ENCODE measurements around the gene SFMBT1. TPM values are rescaled to one million over a fixed set of nuclear protein-coding genes. Genes with fewer than 3 reads are reported as not detected.

The SFMBT1 gene
- total and polyA plus RNA-seq, 2 experiments from 2014 or later, result 5.3 to 24.0 TPM

DNA sequence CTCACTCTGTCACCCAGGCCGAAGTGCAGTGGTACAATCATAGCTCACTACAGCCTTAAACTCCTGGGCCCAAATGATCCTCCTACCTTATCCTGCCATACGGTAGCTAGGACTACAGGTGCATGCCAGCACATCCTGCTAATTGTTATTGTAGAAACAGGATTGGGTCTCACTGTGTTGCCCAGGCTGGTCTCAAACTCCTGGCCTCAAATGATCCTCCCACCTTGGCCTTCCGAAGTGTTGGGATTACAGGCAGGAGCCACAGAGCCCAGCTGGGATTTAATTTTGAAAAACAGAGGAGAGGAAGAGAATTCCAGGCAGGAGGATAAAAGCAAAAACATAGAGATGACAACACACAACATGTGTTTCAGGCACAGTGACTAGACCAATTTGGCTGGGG lies 40.5 kb downstream of the SFMBT1 start (continued):
- TF ChIP-seq, protein P1, sequence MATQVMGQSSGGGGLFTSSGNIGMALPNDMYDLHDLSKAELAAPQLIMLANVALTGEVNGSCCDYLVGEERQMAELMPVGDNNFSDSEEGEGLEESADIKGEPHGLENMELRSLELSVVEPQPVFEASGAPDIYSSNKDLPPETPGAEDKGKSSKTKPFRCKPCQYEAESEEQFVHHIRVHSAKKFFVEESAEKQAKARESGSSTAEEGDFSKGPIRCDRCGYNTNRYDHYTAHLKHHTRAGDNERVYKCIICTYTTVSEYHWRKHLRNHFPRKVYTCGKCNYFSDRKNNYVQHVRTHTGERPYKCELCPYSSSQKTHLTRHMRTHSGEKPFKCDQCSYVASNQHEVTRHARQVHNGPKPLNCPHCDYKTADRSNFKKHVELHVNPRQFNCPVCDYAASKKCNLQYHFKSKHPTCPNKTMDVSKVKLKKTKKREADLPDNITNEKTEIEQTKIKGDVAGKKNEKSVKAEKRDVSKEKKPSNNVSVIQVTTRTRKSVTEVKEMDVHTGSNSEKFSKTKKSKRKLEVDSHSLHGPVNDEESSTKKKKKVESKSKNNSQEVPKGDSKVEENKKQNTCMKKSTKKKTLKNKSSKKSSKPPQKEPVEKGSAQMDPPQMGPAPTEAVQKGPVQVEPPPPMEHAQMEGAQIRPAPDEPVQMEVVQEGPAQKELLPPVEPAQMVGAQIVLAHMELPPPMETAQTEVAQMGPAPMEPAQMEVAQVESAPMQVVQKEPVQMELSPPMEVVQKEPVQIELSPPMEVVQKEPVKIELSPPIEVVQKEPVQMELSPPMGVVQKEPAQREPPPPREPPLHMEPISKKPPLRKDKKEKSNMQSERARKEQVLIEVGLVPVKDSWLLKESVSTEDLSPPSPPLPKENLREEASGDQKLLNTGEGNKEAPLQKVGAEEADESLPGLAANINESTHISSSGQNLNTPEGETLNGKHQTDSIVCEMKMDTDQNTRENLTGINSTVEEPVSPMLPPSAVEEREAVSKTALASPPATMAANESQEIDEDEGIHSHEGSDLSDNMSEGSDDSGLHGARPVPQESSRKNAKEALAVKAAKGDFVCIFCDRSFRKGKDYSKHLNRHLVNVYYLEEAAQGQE (IDR thresholded peaks at IDR 0.05; ENCODE audit: unreplicated experiment), result no peak
- TF ChIP-seq, protein P2, sequence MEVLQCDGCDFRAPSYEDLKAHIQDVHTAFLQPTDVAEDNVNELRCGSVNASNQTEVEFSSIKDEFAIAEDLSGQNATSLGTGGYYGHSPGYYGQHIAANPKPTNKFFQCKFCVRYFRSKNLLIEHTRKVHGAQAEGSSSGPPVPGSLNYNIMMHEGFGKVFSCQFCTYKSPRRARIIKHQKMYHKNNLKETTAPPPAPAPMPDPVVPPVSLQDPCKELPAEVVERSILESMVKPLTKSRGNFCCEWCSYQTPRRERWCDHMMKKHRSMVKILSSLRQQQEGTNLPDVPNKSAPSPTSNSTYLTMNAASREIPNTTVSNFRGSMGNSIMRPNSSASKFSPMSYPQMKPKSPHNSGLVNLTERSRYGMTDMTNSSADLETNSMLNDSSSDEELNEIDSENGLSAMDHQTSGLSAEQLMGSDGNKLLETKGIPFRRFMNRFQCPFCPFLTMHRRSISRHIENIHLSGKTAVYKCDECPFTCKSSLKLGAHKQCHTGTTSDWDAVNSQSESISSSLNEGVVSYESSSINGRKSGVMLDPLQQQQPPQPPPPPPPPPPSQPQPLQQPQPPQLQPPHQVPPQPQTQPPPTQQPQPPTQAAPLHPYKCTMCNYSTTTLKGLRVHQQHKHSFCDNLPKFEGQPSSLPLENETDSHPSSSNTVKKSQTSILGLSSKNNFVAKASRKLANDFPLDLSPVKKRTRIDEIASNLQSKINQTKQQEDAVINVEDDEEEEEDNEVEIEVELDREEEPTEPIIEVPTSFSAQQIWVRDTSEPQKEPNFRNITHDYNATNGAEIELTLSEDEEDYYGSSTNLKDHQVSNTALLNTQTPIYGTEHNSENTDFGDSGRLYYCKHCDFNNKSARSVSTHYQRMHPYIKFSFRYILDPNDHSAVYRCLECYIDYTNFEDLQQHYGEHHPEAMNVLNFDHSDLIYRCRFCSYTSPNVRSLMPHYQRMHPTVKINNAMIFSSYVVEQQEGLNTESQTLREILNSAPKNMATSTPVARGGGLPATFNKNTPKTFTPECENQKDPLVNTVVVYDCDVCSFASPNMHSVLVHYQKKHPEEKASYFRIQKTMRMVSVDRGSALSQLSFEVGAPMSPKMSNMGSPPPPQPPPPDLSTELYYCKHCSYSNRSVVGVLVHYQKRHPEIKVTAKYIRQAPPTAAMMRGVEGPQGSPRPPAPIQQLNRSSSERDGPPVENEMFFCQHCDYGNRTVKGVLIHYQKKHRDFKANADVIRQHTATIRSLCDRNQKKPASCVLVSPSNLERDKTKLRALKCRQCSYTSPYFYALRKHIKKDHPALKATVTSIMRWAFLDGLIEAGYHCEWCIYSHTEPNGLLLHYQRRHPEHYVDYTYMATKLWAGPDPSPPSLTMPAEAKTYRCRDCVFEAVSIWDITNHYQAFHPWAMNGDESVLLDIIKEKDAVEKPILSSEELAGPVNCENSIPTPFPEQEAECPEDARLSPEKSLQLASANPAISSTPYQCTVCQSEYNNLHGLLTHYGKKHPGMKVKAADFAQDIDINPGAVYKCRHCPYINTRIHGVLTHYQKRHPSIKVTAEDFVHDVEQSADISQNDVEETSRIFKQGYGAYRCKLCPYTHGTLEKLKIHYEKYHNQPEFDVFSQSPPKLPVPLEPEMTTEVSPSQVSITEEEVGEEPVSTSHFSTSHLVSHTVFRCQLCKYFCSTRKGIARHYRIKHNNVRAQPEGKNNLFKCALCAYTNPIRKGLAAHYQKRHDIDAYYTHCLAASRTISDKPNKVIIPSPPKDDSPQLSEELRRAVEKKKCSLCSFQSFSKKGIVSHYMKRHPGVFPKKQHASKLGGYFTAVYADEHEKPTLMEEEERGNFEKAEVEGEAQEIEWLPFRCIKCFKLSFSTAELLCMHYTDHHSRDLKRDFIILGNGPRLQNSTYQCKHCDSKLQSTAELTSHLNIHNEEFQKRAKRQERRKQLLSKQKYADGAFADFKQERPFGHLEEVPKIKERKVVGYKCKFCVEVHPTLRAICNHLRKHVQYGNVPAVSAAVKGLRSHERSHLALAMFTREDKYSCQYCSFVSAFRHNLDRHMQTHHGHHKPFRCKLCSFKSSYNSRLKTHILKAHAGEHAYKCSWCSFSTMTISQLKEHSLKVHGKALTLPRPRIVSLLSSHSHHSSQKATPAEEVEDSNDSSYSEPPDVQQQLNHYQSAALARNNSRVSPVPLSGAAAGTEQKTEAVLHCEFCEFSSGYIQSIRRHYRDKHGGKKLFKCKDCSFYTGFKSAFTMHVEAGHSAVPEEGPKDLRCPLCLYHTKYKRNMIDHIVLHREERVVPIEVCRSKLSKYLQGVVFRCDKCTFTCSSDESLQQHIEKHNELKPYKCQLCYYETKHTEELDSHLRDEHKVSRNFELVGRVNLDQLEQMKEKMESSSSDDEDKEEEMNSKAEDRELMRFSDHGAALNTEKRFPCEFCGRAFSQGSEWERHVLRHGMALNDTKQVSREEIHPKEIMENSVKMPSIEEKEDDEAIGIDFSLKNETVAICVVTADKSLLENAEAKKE (CRISPR knock-in tag; IDR thresholded peaks at IDR 0.05), result no peak
- TF ChIP-seq ZNF331 (CRISPR knock-in tag; IDR thresholded peaks at IDR 0.05; ENCODE audit: low read depth) (no peak), NANOG (IDR thresholded peaks at IDR 0.05; ENCODE audit: borderline replicate concordance) (no peak), POLR2AphosphoS5 (IDR thresholded peaks at IDR 0.05; ENCODE audit: low read depth) (no peak)

DNA sequence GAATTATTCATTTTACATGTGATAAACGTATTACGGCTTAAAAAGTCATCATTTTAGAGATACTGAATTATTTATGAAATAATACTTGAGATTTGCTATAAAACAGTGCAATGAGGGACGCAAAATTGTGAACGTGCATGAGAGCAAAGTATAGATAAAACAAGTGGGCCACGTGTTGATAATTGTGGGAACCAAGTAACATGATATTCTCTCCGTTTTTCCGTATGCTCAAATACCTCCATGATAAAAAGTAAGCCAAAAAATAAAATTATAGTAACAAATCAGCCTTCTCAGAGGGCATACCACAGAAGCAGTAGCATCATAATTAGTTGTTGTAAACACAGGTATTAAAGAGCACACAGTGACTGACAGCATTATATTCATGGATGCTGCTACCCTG lies 42.6 kb downstream of the SFMBT1 start:
- H3K9me3 Mint-ChIP-seq, result no peaks in the 10 kb centered on the region
- ATAC-seq (no peak), DNase-seq (ENCODE audit: low spot score) (no peak)
- H3F3A ChIP-seq (replicated peaks; ENCODE audit: low read depth), result no peaks in the 10 kb centered on the region
- H3K27ac ChIP-seq (ENCODE audit: low read depth), result no peak overlapping the region
- no peak overlapping the region for H3K4me3 Mint-ChIP-seq
- no peak overlapping the region for H2AFZ ChIP-seq
- H3K4me3 ChIP-seq, result no peak overlapping the region
- H3K4me1 ChIP-seq (ENCODE audit: insufficient read depth), result peaks cover 3% of the 10 kb centered on the region; the same call in 1 of the 2 replicates
- TF ChIP-seq, protein P1 (IDR thresholded peaks at IDR 0.05; ENCODE audit: unreplicated experiment), result no peak
- TF ChIP-seq POLR2AphosphoS5 (IDR thresholded peaks at IDR 0.05; ENCODE audit: low read depth), result no peak
- TF ChIP-seq NANOG (IDR thresholded peaks at IDR 0.05; ENCODE audit: borderline replicate concordance), result no peak
- TF ChIP-seq, protein P3, sequence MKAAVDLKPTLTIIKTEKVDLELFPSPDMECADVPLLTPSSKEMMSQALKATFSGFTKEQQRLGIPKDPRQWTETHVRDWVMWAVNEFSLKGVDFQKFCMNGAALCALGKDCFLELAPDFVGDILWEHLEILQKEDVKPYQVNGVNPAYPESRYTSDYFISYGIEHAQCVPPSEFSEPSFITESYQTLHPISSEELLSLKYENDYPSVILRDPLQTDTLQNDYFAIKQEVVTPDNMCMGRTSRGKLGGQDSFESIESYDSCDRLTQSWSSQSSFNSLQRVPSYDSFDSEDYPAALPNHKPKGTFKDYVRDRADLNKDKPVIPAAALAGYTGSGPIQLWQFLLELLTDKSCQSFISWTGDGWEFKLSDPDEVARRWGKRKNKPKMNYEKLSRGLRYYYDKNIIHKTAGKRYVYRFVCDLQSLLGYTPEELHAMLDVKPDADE (IDR thresholded peaks at IDR 0.05), result no peak
- TF ChIP-seq EZH2phosphoT487 (IDR thresholded peaks at IDR 0.05; ENCODE audit: unreplicated experiment), result no peak
- H3K79me2 ChIP-seq (replicated peaks; ENCODE audit: insufficient read depth), result peaks cover 14% of the 10 kb centered on the region
- H3K36me3 ChIP-seq (ENCODE audit: insufficient read depth), result no peaks in the 10 kb centered on the region
- peaks cover 6% of the 10 kb centered on the region for H3K27me3 Mint-ChIP-seq (ENCODE audit: insufficient read depth, low read depth, poor library complexity)
- peaks cover 3% of the 10 kb centered on the region; the same call in 1 of the 3 replicates for H3K36me3 Mint-ChIP-seq (ENCODE audit: low read depth)
- H3K27ac Mint-ChIP-seq, result no peak overlapping the region
- H3K4me2 ChIP-seq, result no peak overlapping the region
- H3K4me1 Mint-ChIP-seq, result peaks cover 5% of the 10 kb centered on the region; the same call in 2 of the 3 replicates
- no peaks in the 10 kb centered on the region for H3K27me3 ChIP-seq (ENCODE audit: insufficient read depth)
- H4K20me1 ChIP-seq (replicated peaks; ENCODE audit: insufficient read depth), result no peaks in the 10 kb centered on the region
- no peaks in the 10 kb centered on the region for H3K9me2 ChIP-seq (ENCODE audit: insufficient read depth)

Data from GM23338 (cell line).